NCI-H345 (cell line): Measurements from ENCODE around the gene VWA5B1.

Experiments
- DNase-seq: peaks from one replicate; lab custom pipeline; 2025; lab: John Stamatoyannopoulos, UW

Gene VWA5B1

DNA sequence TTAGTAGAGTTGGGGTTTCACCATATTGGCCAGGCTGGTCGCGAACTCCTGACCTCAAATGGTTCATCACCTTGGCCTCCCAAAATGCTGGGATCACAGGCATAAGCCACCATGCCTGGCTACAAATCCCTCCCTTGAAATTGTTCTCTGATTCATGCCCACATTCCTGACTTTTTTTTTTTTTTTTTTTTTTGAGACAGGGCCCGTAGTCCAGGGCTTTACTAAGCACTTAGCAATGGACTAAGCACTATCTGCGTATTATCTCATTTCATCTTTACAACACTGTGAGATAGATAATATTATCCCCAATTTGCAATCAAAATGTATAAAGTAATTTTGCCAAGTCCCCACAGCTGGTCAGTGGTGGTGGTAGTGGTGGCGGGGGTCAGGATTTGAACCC, 58.9 kb downstream of the VWA5B1 start:
- no peak for DNase-seq

DNA sequence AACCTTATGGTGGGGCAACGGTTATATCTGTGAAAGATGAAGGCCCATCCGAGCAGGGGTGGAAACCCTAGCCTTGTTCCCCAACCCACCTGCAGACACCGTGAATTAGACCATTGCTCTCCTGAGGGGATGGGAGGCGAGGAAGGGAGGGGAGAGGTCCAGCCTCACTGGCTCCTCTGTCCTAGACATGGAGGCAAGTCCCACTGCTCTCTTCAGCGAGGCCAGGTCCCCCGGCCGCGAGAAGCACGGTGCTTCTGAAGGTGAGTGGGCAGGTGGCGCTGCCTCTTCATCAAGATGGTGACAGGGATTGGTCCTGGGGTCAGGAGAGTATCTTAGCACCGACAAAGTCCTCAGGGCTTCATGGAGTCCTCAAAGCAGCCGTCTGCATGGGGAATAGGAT, 59.3 kb downstream of the VWA5B1 start:
- DNase-seq: no peak

DNA sequence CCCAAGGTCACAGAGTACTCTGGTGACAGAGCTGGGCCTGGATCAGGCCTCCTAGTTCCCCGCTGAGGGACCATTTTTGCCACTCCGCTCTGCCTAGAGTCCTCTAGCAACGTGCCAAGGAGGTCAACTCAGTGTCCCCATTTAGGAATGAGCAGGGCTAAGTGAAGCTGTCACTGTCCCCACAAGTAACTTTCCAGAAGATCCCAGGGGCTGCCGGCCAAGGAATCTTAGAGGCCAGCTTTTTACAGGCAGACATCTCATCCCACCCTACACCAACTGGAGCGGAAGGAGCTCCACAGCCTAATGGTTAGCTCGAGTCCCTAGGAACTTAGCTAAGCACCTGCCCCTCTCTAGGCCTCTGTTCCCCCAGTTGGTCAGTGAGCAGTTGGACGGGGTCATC, 59.7 kb downstream of the VWA5B1 start:
- DNase-seq: no peak

DNA sequence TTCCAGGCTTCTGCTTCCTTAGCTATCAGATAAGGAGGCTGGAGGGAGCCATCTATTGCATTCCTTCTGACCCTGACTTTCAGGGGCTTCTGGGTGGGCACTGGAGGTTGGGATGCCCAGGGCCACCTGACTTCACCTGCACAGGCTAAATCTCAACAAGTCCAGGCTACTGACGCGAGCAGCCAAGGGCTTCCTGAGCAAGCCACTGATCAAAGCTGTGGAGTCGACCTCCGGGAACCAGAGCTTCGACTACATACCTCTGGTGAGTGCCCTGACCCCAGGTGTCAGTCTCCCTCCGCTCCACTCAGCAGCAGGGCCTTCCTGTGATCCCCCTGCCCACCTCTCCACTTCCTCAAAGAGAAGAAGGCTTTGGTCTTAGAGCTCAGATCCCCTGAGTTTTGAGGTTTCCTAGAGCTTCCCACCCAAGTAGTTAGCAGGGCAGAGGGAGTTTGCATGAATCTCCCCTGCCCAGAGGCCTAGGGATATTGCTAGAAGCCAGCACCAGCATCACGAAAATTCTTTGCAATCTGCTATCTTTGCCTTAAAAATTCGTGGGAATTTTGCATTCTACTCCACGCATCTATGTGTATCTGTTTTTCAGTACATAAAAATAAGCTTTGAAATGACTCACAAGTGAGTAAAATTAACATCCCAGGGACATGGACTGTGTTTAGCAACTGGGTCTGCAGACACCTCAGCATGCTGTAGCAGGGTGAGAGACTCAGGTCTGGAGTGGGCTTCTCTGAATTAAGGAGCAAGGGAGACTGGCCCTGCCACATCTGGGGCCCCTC, 61.4 kb downstream of the VWA5B1 start:
- DNase-seq: no peak

DNA sequence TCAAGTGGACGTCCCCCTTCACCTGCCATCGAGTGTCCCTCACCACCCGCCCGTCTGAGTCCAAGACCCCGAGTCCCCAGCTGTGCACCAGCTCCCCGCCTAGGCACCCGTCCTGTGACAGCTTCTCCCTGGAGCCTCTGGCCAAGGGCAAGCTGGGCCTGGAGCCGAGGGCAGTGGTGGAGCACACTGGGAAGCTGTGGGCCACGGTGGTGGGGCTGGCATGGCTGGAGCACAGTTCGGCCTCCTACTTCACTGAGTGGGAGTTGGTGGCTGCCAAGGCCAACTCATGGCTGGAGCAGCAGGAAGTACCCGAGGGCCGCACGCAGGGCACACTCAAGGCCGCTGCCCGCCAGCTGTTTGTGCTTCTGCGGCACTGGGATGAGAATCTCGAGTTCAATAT, 63.2 kb downstream of the VWA5B1 start:
- DNase-seq: no peak

DNA sequence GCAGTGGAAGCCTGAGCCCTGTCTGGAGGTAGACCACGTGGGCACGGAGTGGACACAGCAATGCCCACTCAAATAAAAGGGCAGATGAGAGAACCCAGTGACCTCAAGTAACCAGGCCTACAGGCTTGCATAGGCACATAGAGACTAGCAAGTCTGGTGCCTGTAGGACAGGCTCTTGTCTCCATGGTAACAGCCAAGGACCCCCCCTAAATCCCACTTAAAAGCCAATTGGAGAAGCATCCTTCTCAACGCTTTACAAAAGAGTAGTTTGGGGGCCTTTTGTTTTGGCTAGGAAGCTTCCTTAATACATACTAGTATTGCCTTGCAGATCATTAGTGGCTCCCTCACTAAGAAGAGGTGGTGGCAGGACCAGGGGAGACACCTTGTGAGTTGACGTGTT, 63.9 kb downstream of the VWA5B1 start:
- no peak for DNase-seq

DNA sequence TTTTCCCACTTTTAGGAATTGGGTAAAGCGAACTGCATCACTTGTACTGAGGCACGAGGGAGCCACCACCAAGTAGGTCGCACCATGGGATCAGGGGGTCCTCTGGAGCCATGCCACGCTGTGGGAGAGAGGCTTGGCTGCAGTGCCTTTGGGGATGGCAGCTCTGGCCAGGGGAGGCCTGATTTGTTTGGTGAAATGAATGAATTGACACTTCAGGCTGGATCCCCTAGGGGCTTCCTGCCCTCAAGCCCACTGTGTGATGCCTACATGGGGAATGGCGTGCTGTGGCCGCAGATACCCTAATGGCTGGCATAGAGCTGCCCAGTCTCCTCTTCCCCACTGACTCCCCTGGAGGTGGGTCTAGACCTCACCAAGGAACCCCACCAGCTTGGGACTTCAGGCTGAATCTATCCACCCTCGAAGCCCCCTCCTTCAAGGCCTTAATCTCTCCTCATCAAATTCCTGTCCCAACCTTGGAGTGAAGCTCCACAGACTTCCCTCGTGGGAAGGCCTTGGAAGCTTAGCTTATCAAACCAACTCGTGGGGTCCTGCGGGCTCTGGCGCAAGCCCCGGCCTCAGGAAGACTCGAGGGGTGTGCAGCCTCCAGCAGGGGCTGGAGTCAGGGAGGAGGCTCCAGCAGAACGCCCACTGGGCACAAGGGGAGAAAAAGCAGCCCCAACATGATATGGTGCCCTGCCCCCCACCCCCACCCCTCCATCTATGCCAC, 64.6 kb downstream of the VWA5B1 start:
- no peak for DNase-seq

DNA sequence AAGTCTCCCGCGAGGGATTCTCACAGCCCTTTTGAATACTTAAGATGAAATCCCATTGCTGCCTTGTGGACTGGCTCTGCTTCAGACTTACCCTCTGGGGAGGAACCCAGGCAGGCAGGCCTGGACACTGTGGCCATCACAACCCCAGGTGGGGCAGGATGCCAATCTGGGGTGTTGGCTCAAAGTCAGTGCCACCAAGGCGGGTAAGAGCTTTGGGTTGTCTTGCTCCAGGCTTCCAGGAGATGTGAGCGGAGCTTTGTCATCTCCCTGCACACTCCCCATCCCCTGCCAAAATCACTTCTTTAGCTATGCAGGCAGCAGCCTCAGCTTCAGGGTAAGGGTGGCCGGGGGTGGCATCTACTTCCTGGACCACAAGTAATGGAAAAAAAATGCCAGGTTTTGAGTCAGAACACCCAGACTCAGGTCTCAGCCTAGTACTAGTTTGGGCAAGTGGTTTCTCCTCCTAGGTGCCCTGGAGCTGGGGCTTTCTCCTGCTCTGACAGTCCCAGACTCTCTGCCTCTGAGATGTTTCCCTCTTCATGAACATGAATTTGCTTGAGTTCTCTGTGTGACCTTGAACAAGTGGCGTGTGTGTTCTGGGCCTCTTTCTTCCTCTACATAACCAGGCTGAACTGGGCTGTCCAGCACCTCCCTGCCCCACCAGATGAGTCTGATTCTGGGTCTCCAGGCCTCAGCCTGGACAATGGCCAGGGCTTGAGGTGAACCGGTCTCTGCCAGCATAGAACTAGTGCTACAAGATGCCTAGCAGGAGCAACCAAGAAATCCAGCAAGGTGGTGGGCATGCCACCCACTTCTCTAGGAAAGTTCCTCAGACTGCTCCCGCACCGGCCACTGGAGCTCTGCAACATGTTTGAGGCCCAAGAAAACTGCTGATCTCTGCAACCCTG, 65.4 kb downstream of the VWA5B1 start:
- no peak for DNase-seq

DNA sequence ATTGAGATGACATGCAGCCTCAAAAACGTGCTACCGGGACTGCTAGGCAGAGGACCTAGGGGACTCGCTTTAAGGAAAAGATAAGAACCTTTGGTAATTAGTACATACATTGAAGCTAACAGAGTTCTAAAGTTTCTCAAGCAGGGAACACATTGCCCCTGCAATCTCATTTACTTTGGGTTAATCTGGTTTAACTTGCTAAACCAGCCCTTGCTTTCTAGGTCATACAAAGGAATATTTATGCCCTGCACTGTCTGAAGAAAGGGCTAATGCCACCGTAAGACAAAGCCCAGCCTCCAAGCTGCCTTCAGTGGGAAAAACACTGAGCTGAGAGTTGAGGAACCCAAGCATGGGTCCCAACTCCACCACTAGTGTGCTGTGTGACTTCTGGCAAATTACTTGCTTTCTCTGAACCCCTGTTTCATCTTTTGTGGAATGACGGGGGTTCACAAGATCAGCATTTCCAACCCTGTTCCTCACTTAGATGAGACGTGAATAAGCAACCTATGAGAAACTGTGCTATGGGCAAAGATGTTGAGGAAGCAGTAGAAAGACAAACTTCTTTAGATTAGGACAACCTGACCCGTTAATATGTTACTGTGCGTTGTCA, 66.3 kb downstream of the VWA5B1 start:
- DNase-seq: no peak

DNA sequence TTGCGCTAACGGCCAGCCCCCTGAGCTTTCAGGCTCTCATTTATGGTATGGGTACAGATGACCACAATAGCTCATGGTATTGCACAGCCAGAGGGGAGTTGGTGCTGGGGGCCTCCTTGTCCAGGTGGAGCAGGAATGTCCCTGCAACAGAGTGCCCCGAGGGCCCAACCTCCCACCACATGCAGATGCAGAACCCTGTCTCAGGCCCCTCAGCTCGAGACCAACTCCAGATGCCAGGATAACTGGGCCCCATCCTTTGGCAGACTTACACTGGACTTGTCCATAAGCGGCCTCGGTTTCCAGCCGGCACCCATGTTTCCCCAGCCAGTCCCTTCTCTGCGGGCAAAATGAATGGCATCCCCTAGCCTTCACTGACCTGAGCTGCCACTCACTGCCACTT, 67.1 kb downstream of the VWA5B1 start:
- DNase-seq: no peak

DNA sequence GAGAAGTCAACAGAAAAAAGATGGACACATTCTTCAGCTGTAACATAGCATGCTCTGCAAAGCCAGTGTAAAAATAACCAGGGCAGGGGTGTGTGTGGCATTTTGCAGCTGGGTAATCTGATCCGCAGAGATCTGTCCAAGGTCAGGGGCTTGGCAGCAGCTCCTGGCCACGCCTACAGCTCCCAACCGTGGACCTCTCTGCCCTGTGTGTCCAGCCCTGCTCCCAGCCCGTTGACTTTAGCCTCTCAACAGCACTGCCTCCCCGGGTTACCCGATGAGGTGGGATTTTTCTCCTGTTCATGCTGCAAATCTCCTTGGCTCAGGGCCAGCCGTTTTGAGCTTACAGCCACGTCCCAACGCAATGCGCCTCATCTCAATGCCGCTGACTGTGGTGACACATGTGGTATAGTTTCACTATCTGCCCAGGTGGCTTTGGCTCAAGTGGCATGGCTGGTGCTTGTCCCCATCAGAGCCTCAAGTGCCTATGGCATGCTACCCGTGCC, 68.1 kb downstream of the VWA5B1 start:
- peak; percentile 80 for DNase-seq

DNA sequence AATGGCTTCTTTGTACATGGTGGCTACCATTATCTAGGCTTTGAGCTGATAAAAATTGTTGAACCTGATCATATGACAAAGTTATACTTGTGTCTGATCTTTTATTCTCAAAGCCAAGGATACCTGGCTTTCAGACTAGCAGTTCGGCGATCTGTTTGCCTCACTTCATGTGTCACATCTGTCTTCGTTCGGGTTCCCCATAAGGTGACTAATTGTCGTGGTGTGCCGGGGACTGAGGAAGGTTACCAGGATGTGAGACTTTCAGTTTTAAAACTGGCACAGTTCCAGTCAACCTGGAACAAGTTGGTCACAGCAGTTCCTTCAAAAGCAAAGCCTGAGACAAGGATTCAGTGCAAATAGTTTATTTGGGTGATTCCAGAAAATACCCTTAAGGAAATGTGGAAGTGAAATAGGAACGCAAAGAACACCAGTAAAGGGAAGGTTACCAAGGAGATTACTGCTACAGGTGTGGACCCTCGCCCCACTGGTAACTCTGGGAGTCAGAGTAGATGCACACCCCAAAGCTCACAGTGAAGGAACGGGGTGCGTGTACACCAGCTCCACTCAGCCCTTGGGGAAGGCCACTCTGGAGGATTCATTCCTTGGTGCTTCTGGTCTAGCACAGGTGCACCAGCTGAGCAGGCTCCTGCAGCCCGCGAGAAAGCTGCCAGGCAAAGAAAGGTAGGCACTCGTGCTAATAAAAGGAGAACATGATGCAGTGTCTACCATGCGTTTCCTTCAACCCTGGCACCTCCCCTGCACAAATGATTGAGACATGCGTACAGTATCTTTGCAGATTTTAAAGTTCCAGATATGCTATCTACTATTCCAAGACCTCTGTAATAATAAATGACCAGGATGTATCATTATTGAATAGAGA, 69.0 kb downstream of the VWA5B1 start:
- no peak for DNase-seq

DNA sequence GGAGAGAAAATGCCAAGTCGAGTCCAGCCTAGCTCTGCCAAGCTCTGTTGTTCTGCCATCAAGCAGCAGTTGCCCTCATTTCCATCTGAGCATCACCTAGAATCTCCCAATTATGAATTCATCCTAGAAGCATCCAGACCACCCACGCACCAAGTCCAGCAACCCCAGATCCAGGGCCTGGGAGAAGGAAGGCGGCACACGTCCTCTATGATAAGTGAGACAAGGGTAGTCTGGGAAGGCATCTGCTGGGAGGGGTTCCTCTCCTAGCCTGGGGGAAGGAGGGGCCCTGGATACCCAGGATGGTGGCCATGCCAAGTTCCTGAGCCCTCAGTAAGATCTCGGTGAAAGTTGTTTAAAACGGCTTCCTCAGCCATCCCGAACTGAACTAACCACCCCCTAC, 70.7 kb downstream of the VWA5B1 start:
- DNase-seq: no peak

DNA sequence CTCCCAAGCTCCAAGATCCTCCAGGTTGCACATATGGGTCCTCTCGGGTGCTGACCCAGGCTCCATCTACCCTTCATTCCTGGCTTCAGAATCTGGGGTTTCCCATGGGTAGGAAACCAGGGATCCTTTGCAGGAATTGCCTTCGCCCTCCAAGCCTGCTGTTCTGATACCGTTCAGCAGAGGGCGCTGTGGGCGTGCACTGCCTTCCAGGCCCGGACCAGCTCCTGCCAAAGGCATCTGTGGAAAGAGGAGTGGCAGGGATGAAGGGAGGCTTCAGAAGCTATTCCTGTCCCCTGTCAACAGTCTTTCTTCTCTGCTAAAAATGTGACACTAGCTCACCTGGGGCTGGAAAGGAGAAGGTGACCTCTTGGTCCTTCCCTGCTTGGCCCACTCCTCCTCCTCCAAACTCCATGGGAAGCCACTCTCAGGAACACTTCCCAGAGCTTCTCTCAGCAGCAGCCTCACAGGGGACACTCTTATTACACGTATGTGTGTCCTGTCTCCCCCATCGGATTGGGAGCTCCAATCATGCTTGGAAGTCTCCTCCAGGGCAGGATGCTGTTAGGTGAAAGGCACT, 71.2 kb downstream of the VWA5B1 start:
- DNase-seq: peak; percentile 67

DNA sequence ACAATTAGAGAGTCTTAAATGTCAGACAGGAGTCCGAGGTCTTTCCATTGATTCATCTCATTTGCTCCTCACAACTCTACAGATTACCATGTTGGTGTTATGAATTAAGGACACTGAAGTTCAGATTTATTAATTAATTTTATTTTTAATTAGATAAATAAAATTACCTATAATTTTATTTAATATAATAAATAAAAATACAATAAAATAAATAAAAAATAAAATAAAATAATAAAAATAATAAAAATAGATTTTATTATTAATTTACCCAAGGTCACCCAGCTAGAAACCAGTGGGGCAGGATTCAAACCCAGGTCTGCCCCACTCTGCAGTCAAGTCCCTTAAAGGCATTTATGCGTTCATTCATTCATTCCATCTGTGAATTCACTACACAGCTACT, 72.2 kb downstream of the VWA5B1 start:
- no peak for DNase-seq

DNA sequence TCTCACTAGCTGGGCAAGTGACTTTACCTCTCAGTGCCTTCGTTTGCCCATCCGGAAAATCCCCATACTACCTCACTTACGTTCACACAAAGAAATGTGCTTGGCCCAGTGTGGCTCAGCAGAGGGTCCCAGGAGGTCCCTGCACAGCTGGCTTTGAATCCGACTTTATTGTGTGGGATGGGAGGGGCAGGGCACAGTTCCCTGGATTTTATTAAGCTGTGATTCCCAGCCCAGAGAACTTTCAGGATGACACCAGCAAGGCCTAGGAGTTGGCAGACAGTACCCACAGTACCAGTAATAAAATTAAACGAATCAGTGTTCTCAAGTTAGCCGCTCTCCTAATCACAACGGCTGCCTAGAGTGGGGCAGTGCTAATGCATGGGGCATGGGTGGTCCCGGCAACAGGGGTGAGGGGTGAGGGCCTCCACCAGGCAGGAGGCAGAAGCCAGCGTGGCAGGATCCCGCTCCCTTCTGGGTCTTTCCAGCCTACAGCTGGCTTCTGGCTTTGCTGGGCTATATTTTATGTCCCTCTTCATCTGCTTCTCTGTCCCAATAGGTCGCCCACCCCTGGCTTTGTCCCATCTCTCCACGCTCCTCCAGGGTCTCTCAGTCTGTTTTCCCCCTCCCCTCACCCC, 74.9 kb downstream of the VWA5B1 start:
- DNase-seq: no peak

DNA sequence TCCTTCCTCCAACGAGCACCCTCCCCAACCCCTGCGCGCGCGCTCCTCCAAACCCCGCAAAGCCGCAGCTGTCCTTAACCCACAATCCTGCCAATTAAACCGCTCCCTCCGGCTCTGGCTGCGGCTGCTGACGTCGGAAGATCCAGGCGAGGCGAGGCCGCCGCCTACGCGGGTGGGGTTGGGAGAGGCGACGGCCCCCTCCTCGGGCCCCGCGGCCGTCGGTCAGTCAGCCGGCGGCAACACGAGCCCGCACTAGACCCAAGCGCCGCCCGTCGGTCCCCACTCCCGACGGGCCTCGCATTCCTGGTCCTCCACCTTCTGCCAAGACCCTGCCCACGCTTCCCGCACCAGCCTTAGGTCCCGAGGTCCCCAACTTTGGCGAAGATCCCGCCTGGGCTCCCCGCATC, 75.4 kb downstream of the VWA5B1 start:
- peak; percentile 50 for DNase-seq

DNA sequence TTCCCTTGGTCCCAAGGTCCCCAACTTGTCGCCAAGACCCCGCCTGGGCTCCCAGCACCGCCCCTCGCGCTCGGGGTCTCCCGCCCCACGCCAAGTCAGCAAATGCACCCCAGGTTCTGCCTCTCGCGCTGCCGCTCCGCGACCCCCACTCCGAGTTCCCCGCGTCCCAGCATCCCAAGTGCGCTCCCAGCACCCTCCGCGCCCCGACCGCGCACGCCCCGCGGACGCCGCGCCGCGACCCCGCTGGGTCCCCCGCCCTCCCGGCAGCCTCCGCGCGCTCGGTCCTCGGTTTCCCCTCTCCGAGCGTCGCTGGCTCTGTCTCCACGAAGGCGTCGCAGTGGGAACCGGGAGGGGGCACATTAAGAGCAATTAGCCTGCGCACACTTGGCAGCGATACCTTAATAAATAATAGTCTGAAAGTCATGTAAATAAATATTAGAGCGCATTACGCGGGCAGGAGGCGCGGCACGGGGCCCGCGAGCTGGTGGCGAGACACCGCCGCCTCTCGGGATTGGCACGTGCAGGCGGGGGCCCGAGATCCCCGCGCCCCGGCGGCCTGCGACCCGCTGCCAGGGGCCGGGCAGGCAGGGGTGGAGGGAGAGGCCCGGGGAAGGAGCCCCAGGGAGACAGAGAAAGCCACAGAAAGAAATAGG, 75.9 kb downstream of the VWA5B1 start:
- DNase-seq: no peak

DNA sequence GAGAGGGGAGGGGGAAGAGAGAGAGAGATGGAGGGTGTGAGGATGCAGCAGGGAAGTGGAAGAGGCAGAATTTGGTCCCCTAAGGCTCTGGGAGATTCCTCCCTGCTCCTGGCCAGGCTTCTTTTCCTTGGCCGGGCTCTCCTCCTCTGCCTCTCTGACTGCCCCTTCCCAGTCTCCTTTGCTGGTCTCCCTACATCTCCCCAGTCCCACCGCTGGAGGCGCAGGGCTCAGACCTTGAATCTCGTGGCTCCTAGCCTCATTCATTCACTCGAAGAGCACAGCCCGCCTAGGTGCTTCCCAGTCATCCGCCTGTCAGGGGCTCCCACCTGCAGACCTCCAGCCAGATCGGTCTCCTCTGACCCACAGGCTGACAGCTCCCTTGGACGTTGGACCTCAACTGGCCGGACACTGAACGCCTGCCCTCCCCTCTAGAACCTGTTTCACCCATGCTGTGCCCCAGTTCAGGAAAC, 76.5 kb downstream of the VWA5B1 start:
- peak; percentile 27 for DNase-seq
